NCI-H2107 treated with DMSO at 0.1 percent for 48 hours (cell line): ENCODE results near the gene LSM4.
A peak's percentile ranks its signal among the peaks of the same experiment; 100 is the strongest.

Source experiments
- DNase-seq: peaks from one replicate; lab custom pipeline; 2025; ENCODE audit not compliant: unreplicated experiment; lab: John Stamatoyannopoulos, UW

LSM4 gene

GRCh38 chr19:18292810-18293641 is 29.9 kb downstream of the LSM4 start:
- DNase-seq: no peak

- no peak for DNase-seq
These were observed 30.4 kb downstream of the LSM4 start for GRCh38 chr19:18292462-18292809.

- no peak for DNase-seq
These were observed 31.1 kb downstream of the LSM4 start for GRCh38 chr19:18291590-18292461.

- no peak for DNase-seq
These were observed 31.8 kb downstream of the LSM4 start for GRCh38 chr19:18291019-18291524.

GRCh38 chr19:18290302-18291018 is 32.4 kb downstream of the LSM4 start:
- DNase-seq: no peak

GRCh38 chr19:18289471-18290301 is 33.2 kb downstream of the LSM4 start:
- DNase-seq: no peak

- DNase-seq: no peak
These were observed 34.8 kb downstream of the LSM4 start for GRCh38 chr19:18287836-18288772.

- DNase-seq: no peak
These were observed 35.8 kb downstream of the LSM4 start for GRCh38 chr19:18286973-18287635.

- no peak for DNase-seq
These were observed 38.0 kb downstream of the LSM4 start for GRCh38 chr19:18284712-18285360.

- no peak for DNase-seq
These were observed 39.5 kb downstream of the LSM4 start for GRCh38 chr19:18283338-18283737.

GRCh38 chr19:18282788-18283141 is 40.1 kb downstream of the LSM4 start:
- no peak for DNase-seq

GRCh38 chr19:18282021-18282787 is 40.7 kb downstream of the LSM4 start:
- DNase-seq: peak; percentile 94

GRCh38 chr19:18281082-18282020 is 41.5 kb downstream of the LSM4 start, which contains the start of gene JUND:
TSS of gene JUND (minus strand) at chr19:18281622. CDS start at chr19:18281484, 138 bp downstream.
- peak; percentile 94 for DNase-seq

- DNase-seq: no peak
These were observed 42.4 kb downstream of the LSM4 start for GRCh38 chr19:18280247-18281081.

- peak; percentile 71 for DNase-seq
These were observed 43.2 kb downstream of the LSM4 start for GRCh38 chr19:18279516-18280246.
